HCT116 (cell line): ENCODE measurements around the gene ORMDL3. TPM values are rescaled to one million over a fixed set of nuclear protein-coding genes. Genes with fewer than 3 reads are reported as not detected.

ENCODE experiments used
- ATAC-seq: fragments of 200-7000 bp; cut with Tn5 transposase; 2 replicates; pipeline ENCODE4 v1.9.1; 2020; ENCODE audit warnings: mild to moderate bottlenecking, moderate library complexity
- BruUV-seq: library from RNA; stranded (reverse); fragments of 400-500 nt; replicated peaks from 2 replicates; lab custom pipeline; 2021; lab: Mats Ljungman, UMichigan
- CTCF ChIA-PET: fragments of 300-600 bp; sonication (Branson Sonifier 250); formaldehyde crosslinking; loops from one replicate; lab custom pipeline; 2021; ENCODE audit warnings: antibody characterized with exemption; lab: Charles Lee
- POLR2A ChIA-PET: fragments of 300-600, 350-600 bp; sonication (Branson Sonifier 250); formaldehyde crosslinking; loops from one replicate; lab custom pipeline; 2021; ENCODE audit warnings: antibody characterized with exemption; lab: Charles Lee
- RAD21 ChIA-PET, 2 experiments: fragments of 300-600 bp; sonication (Branson Sonifier 250); formaldehyde crosslinking; loops; one replicate each; lab custom pipeline; 2023; ENCODE audit warnings: low total read pairs in 2 of 2; ENCODE audit not compliant: uncharacterized antibody in 2 of 2, unreplicated experiment in 2 of 2, low non-redundant PET in 1 of 2; lab: Charles Lee
- DNase-seq: peaks from one replicate; pipeline ENCODE4 v3.0.0-alpha.2; 2010; ENCODE audit warnings: low read depth, low spot score
- H2AFZ ChIP-seq: fragments of 200-600 bp; shearing (Covaris generic), sonication (generic); 2 replicates; pipeline ENCODE4 v1.6.1; 2017; ENCODE audit warnings: low read depth, mixed run types, mixed read lengths, antibody characterized with exemption, low read length; ENCODE audit not compliant: poor library complexity, severe bottlenecking
- H3K27ac ChIP-seq: 2 replicates; pipeline ENCODE4 v1.5.1; 2012; ENCODE audit warnings: low read depth, low read length
- H3K27me3 ChIP-seq: fragments of 200-600 bp; sonication (generic); 2 replicates; pipeline ENCODE4 v1.6.1; 2016; ENCODE audit warnings: mixed run types, low read length, mixed read lengths; ENCODE audit not compliant: insufficient read depth
- H3K36me3 ChIP-seq, 2 experiments: fragments of 200-500 bp in 1 of 2; fragments of 200-600 bp in 1 of 2; sonication (Bioruptor generic) in 1 of 2; sonication (generic) in 1 of 2; 2 replicates each; pipeline versions ENCODE4 v1.5.1 to v1.6.1; 2014 to 2016; ENCODE audit warnings: low read length in 2 of 2, inconsistent platforms in 1 of 2, mixed read lengths in 1 of 2, mixed run types in 1 of 2; ENCODE audit not compliant: insufficient read depth in 2 of 2, control insufficient read depth in 1 of 2
- H3K4me1 ChIP-seq, 2 experiments: fragments of 200-600 bp in 1 of 2; sonication (generic) in 1 of 2; 2 replicates each; pipeline versions ENCODE4 v1.5.1 to v1.6.1; 2012 to 2017; ENCODE audit warnings: low read length in 2 of 2, inconsistent platforms in 1 of 2, mild to moderate bottlenecking in 1 of 2, mixed read lengths in 1 of 2, mixed run types in 1 of 2, moderate library complexity in 1 of 2; ENCODE audit not compliant: insufficient read depth in 2 of 2, control insufficient read depth in 1 of 2
- H3K4me2 ChIP-seq: fragments of 200-600 bp; sonication (generic); 2 replicates; pipeline ENCODE4 v1.6.1; 2017; ENCODE audit warnings: mixed run types, low read length, mixed read lengths
- H3K4me3 ChIP-seq, 2 experiments: fragments of 200-600 bp in 1 of 2; sonication (generic) in 1 of 2; replicated peaks in 1 of 2; 2 replicates each; pipeline ENCODE4 v1.5.1; 2011 to 2016; ENCODE audit warnings: low read length in 2 of 2, control low read depth in 1 of 2, low read depth in 1 of 2, mild to moderate bottlenecking in 1 of 2, mixed read lengths in 1 of 2, mixed run types in 1 of 2
- H3K79me2 ChIP-seq: fragments of 200-600 bp; sonication (generic); 2 replicates; pipeline ENCODE4 v1.6.1; 2017; ENCODE audit warnings: mild to moderate bottlenecking, mixed run types, low read length, moderate library complexity, mixed read lengths; ENCODE audit not compliant: insufficient read depth
- H3K9ac ChIP-seq: fragments of 200-600 bp; sonication (generic); 2 replicates; pipeline ENCODE4 v1.6.1; 2016; ENCODE audit warnings: low read length, mixed read lengths
- H3K9me2 ChIP-seq: fragments of 200-600 bp; sonication (generic), shearing (Covaris generic); 2 replicates; pipeline ENCODE4 v1.6.1; 2017; ENCODE audit warnings: mixed run types, mild to moderate bottlenecking, moderate library complexity; ENCODE audit not compliant: insufficient read depth
- H3K9me3 ChIP-seq, 2 experiments: fragments of 200-500 bp in 1 of 2; fragments of 200-600 bp in 1 of 2; sonication (Bioruptor generic) in 1 of 2; sonication (generic) in 1 of 2; 2 replicates each; pipeline ENCODE4 v1.6.1; 2014 to 2017; ENCODE audit warnings: low read length in 2 of 2, mixed read lengths in 2 of 2, inconsistent platforms in 1 of 2, low read depth in 1 of 2, mild to moderate bottlenecking in 1 of 2, mixed run types in 1 of 2, moderate library complexity in 1 of 2; ENCODE audit not compliant: control insufficient read depth in 1 of 2, insufficient read depth in 1 of 2
- H4K20me1 ChIP-seq: fragments of 200-600 bp; sonication (generic), shearing (Covaris generic); 2 replicates; pipeline ENCODE4 v1.6.1; 2017; ENCODE audit warnings: mixed run types, mild to moderate bottlenecking, moderate library complexity; ENCODE audit not compliant: insufficient read depth
- ATF3 ChIP-seq: IDR thresholded peaks from 2 replicates; pipeline ENCODE4 v1.6.1; 2012
- CBX3 ChIP-seq: IDR thresholded peaks from 2 replicates; pipeline ENCODE4 v1.6.1; 2012; ENCODE audit warnings: low read depth
- CEBPB ChIP-seq: IDR thresholded peaks from 2 replicates; pipeline ENCODE4 v1.6.1; 2012; ENCODE audit warnings: low read depth
- CTCF ChIP-seq, 3 experiments: fragments of 200-600 bp in 1 of 3; sonication (generic) in 1 of 3; IDR thresholded peaks in 2 of 3; conservative IDR thresholded peaks in 1 of 3; 2 replicates each; pipeline ENCODE4 v1.5.1; 2012 to 2017; ENCODE audit warnings: low read depth in 2 of 3, low read length in 2 of 3, antibody characterized with exemption in 1 of 3, borderline replicate concordance in 1 of 3, control low read depth in 1 of 3, mild to moderate bottlenecking in 1 of 3, mixed read lengths in 1 of 3, mixed run types in 1 of 3, moderate library complexity in 1 of 3; ENCODE audit not compliant: insufficient read depth in 1 of 3
- EGR1 ChIP-seq: IDR thresholded peaks from 2 replicates; pipeline ENCODE4 v1.6.1; 2012; ENCODE audit warnings: low read depth
- ELF1 ChIP-seq: IDR thresholded peaks from 2 replicates; pipeline ENCODE4 v1.6.1; 2012; ENCODE audit warnings: low read depth, borderline replicate concordance
- EZH2 ChIP-seq: fragments of 200-600 bp; sonication (generic); IDR thresholded peaks from 2 replicates; pipeline ENCODE4 v1.6.1; 2017; ENCODE audit warnings: antibody characterized with exemption, mixed run types
- EZH2phosphoT487 ChIP-seq: fragments of 200-600 bp; IDR thresholded peaks from 2 replicates; pipeline ENCODE4 v1.6.1; 2018; ENCODE audit warnings: antibody characterized with exemption, borderline replicate concordance
- FOSL1 ChIP-seq: IDR thresholded peaks from 2 replicates; pipeline ENCODE4 v1.6.1; 2012; ENCODE audit warnings: low read depth
- JUND ChIP-seq: IDR thresholded peaks from 2 replicates; pipeline ENCODE4 v1.6.1; 2012
- MAX ChIP-seq: IDR thresholded peaks from 2 replicates; pipeline ENCODE4 v1.6.1; 2012
- POLR2A ChIP-seq: IDR thresholded peaks from 2 replicates; pipeline ENCODE4 v1.7.0; 2011; ENCODE audit warnings: borderline replicate concordance; ENCODE audit not compliant: insufficient read depth, insufficient read length; ENCODE audit errors: extremely low read depth
- RAD21 ChIP-seq: IDR thresholded peaks from 2 replicates; pipeline ENCODE4 v1.6.1; 2012; ENCODE audit warnings: low read depth, mild to moderate bottlenecking
- SIN3A ChIP-seq: IDR thresholded peaks from 2 replicates; pipeline ENCODE4 v1.6.1; 2012; ENCODE audit warnings: low read depth
- SRF ChIP-seq: IDR thresholded peaks from 2 replicates; pipeline ENCODE4 v1.6.1; 2012; ENCODE audit warnings: low read depth
- YY1 ChIP-seq: IDR thresholded peaks from 2 replicates; pipeline ENCODE4 v1.6.1; 2011; ENCODE audit warnings: low read length, low read depth, moderate library complexity, mild to moderate bottlenecking; ENCODE audit not compliant: insufficient replicate concordance; ENCODE audit errors: extremely low read depth
- ZBTB33 ChIP-seq: IDR thresholded peaks from 2 replicates; pipeline ENCODE4 v1.6.1; 2011; ENCODE audit warnings: mild to moderate bottlenecking, low read length, moderate library complexity; ENCODE audit not compliant: insufficient replicate concordance; ENCODE audit errors: extremely low read depth
- ZFX ChIP-seq: fragments of 450-650 bp; IDR thresholded peaks from 2 replicates; pipeline ENCODE4 v1.6.1; 2017
- ZNF274 ChIP-seq: fragments of 200-500 bp; sonication (Bioruptor generic); IDR thresholded peaks from 2 replicates; pipeline ENCODE4 v1.6.1; 2014; ENCODE audit warnings: mild to moderate bottlenecking, low read depth, low read length, inconsistent platforms
- intact Hi-C: fragments of 100-400 bp; cut with micrococcal nuclease; formaldehyde crosslinking; loops from 2 replicates; pipeline ENCODE4 v1.10.0; 2022
- total RNA-seq: library from RNA; stranded (reverse); gene quantifications from one replicate; pipeline ENCODE4 v1.2.1, GENCODE V29; 2021; ENCODE audit not compliant: unreplicated experiment

ORMDL3 gene
- total RNA-seq, 1 experiment from 2014 or later: 46.9 TPM

- no peaks in the 10 kb centered on the region for H3K79me2 ChIP-seq
- no peaks in the 10 kb centered on the region for H4K20me1 ChIP-seq
- no peaks in the 10 kb centered on the region for H3K4me1 ChIP-seq
- H2AFZ ChIP-seq: no peak overlapping the region
- no TSS peak for BruUV-seq
- DNase-seq: no peak
- H3K4me3 ChIP-seq: no peak overlapping the region
- TF ChIP-seq CTCF (IDR thresholded peaks at IDR 0.05 in 2 of 3, conservative IDR thresholded peaks at IDR 0.05 in 1 of 3; ENCODE audit: borderline replicate concordance in 1 of 3, insufficient read depth in 1 of 3, low read depth in 2 of 3, low read length in 2 of 3) (peak in 2 of 3 experiments; percentile 27 to 30; a peak in 4 of 6 replicates), ATF3 (no peak), SIN3A (no peak), EGR1 (no peak)
- ChIA-PET POLR2A (no interaction called here), RAD21 (no interaction called here), CTCF (no interaction called here)
- no peak overlapping the region for H3K9ac ChIP-seq
- no peaks in the 10 kb centered on the region for H3K27me3 ChIP-seq
- H3K27ac ChIP-seq: no peak overlapping the region
- H3K9me2 ChIP-seq: no peaks in the 10 kb centered on the region
- ATAC-seq: peak; percentile 52
- intact Hi-C loops: loop anchor here (1.0 kb wide), 1 partner anchor 63 kb away; the partner anchor contains the start of gene PSMD3
- peaks cover 5 to 14% of the 10 kb centered on the region in 2 experiments; a peak in 2 of 4 replicates for H3K36me3 ChIP-seq
- no peak overlapping the region for H3K4me2 ChIP-seq
- H3K9me3 ChIP-seq: no peaks in the 10 kb centered on the region
These were observed 10.5 kb downstream of the ORMDL3 start for GRCh38 chr17:39916918-39917317.

- H4K20me1 ChIP-seq: no peaks in the 10 kb centered on the region
- ATAC-seq (no peak), DNase-seq (no peak)
- no peak overlapping the region for H2AFZ ChIP-seq
- no TSS peak for BruUV-seq
- H3K36me3 ChIP-seq: peaks cover 5 to 6% of the 10 kb centered on the region in 2 experiments; a peak in 2 of 4 replicates
- H3K9me3 ChIP-seq: no peaks in the 10 kb centered on the region
- H3K9ac ChIP-seq: no peak overlapping the region
- no peak overlapping the region for H3K4me2 ChIP-seq
- no peaks in the 10 kb centered on the region for H3K9me2 ChIP-seq
- H3K79me2 ChIP-seq: no peaks in the 10 kb centered on the region
- no peak overlapping the region for H3K4me3 ChIP-seq
- no peaks in the 10 kb centered on the region for H3K4me1 ChIP-seq
- ChIA-PET POLR2A (no interaction called here), RAD21 (no interaction called here), CTCF (no interaction called here)
- no peak overlapping the region for H3K27ac ChIP-seq
- intact Hi-C loops: no loop called here
- H3K27me3 ChIP-seq: no peaks in the 10 kb centered on the region
- TF ChIP-seq ZFX: no peak
- no peak for TF ChIP-seq RAD21
- TF ChIP-seq SRF: no peak
- TF ChIP-seq CBX3: no peak
- TF ChIP-seq JUND: no peak
- no peak for TF ChIP-seq FOSL1
- no peak for TF ChIP-seq CEBPB
- TF ChIP-seq ZNF274: no peak
- TF ChIP-seq MAX: no peak
- TF ChIP-seq EZH2phosphoT487: no peak
- no peak for TF ChIP-seq YY1
- TF ChIP-seq ZBTB33: no peak
- no peak for TF ChIP-seq POLR2A
- no peak for TF ChIP-seq SIN3A
- TF ChIP-seq EZH2: no peak
- TF ChIP-seq ELF1: no peak
These were observed 11.8 kb downstream of the ORMDL3 start for GRCh38 chr17:39915559-39915958.
